ENCODE data around the gene ABT1. TPM values are rescaled to one million over a fixed set of nuclear protein-coding genes. Genes with fewer than 3 reads are reported as not detected.

Gene ABT1
- total and polyA plus RNA-seq, 2 of the 8 experiments (the other 6 are each of a cell fraction or from before 2014, with no cell fraction given), result 20.5 to 30.7 TPM

DNA sequence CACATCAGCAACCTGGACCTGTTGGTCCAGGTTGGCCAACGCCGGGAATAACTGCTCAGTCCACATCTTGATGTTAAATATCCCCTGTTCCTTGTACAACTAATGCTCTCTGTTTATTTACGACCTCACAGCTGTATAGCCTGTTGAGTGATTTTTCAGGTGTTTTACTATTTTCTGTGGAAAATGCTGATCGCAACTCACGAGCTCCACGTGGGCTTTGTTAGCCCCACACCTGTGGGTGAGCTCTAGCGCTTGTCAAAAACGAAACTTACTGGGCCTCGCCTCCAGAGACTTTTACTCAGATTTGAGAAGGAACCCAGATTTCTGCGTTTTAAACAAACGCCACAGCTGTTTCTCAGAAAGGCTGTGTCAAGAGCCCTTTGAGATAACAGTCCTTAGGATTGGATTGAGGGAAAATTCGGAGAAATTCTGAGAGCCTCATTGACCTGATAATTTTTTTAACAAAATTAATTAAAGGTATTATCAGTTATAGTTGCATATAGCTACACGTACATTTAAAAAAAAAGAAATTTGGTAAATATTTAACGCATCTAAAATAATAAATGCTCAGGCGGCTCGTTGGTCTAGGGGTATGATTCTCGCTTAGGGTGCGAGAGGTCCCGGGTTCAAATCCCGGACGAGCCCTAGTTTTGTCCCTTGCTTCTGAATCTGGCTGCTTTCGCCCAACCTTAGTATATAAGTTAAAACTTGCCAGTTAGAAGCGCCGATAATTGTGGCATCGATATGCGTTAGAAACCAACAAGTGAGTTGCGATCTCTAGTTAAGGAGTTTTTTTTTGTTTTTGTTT is 41.9 kb upstream of the ABT1 start (continued):
- TF ChIP-seq, protein P1, sequence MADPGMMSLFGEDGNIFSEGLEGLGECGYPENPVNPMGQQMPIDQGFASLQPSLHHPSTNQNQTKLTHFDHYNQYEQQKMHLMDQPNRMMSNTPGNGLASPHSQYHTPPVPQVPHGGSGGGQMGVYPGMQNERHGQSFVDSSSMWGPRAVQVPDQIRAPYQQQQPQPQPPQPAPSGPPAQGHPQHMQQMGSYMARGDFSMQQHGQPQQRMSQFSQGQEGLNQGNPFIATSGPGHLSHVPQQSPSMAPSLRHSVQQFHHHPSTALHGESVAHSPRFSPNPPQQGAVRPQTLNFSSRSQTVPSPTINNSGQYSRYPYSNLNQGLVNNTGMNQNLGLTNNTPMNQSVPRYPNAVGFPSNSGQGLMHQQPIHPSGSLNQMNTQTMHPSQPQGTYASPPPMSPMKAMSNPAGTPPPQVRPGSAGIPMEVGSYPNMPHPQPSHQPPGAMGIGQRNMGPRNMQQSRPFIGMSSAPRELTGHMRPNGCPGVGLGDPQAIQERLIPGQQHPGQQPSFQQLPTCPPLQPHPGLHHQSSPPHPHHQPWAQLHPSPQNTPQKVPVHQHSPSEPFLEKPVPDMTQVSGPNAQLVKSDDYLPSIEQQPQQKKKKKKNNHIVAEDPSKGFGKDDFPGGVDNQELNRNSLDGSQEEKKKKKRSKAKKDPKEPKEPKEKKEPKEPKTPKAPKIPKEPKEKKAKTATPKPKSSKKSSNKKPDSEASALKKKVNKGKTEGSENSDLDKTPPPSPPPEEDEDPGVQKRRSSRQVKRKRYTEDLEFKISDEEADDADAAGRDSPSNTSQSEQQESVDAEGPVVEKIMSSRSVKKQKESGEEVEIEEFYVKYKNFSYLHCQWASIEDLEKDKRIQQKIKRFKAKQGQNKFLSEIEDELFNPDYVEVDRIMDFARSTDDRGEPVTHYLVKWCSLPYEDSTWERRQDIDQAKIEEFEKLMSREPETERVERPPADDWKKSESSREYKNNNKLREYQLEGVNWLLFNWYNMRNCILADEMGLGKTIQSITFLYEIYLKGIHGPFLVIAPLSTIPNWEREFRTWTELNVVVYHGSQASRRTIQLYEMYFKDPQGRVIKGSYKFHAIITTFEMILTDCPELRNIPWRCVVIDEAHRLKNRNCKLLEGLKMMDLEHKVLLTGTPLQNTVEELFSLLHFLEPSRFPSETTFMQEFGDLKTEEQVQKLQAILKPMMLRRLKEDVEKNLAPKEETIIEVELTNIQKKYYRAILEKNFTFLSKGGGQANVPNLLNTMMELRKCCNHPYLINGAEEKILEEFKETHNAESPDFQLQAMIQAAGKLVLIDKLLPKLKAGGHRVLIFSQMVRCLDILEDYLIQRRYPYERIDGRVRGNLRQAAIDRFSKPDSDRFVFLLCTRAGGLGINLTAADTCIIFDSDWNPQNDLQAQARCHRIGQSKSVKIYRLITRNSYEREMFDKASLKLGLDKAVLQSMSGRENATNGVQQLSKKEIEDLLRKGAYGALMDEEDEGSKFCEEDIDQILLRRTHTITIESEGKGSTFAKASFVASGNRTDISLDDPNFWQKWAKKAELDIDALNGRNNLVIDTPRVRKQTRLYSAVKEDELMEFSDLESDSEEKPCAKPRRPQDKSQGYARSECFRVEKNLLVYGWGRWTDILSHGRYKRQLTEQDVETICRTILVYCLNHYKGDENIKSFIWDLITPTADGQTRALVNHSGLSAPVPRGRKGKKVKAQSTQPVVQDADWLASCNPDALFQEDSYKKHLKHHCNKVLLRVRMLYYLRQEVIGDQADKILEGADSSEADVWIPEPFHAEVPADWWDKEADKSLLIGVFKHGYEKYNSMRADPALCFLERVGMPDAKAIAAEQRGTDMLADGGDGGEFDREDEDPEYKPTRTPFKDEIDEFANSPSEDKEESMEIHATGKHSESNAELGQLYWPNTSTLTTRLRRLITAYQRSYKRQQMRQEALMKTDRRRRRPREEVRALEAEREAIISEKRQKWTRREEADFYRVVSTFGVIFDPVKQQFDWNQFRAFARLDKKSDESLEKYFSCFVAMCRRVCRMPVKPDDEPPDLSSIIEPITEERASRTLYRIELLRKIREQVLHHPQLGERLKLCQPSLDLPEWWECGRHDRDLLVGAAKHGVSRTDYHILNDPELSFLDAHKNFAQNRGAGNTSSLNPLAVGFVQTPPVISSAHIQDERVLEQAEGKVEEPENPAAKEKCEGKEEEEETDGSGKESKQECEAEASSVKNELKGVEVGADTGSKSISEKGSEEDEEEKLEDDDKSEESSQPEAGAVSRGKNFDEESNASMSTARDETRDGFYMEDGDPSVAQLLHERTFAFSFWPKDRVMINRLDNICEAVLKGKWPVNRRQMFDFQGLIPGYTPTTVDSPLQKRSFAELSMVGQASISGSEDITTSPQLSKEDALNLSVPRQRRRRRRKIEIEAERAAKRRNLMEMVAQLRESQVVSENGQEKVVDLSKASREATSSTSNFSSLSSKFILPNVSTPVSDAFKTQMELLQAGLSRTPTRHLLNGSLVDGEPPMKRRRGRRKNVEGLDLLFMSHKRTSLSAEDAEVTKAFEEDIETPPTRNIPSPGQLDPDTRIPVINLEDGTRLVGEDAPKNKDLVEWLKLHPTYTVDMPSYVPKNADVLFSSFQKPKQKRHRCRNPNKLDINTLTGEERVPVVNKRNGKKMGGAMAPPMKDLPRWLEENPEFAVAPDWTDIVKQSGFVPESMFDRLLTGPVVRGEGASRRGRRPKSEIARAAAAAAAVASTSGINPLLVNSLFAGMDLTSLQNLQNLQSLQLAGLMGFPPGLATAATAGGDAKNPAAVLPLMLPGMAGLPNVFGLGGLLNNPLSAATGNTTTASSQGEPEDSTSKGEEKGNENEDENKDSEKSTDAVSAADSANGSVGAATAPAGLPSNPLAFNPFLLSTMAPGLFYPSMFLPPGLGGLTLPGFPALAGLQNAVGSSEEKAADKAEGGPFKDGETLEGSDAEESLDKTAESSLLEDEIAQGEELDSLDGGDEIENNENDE (IDR thresholded peaks at IDR 0.05; ENCODE audit: insufficient replicate concordance, low read length), result no peak
- TF ChIP-seq SUZ12 (IDR thresholded peaks at IDR 0.05; ENCODE audit: low read length) (no peak), CTBP2 (IDR thresholded peaks at IDR 0.05; ENCODE audit: borderline replicate concordance, insufficient read depth, insufficient read length, low read length) (no peak), POLR2A (IDR thresholded peaks at IDR 0.05; ENCODE audit: control extremely low read depth in 1 of 2, low read depth in 2 of 2, low read length in 2 of 2) (no peak), BRCA1 (IDR thresholded peaks at IDR 0.05; ENCODE audit: low read depth, low read length) (no peak), SAP30 (IDR thresholded peaks at IDR 0.05; ENCODE audit: insufficient read depth, insufficient replicate concordance, low read length) (no peak), RFX5 (IDR thresholded peaks at IDR 0.05; ENCODE audit: borderline replicate concordance, low read depth, low read length) (no peak), GTF2F1 (IDR thresholded peaks at IDR 0.05; ENCODE audit: borderline replicate concordance, low read depth, low read length) (no peak), MAFK (IDR thresholded peaks at IDR 0.05; ENCODE audit: low read depth, low read length) (peak; percentile 34; the same call in 1 of the 2 replicates), KDM4A (IDR thresholded peaks at IDR 0.05; ENCODE audit: low read depth, low read length, severe bottlenecking) (peak; percentile 34)
